ENCODE results near the gene CCDC124.

The CCDC124 gene

DNA sequence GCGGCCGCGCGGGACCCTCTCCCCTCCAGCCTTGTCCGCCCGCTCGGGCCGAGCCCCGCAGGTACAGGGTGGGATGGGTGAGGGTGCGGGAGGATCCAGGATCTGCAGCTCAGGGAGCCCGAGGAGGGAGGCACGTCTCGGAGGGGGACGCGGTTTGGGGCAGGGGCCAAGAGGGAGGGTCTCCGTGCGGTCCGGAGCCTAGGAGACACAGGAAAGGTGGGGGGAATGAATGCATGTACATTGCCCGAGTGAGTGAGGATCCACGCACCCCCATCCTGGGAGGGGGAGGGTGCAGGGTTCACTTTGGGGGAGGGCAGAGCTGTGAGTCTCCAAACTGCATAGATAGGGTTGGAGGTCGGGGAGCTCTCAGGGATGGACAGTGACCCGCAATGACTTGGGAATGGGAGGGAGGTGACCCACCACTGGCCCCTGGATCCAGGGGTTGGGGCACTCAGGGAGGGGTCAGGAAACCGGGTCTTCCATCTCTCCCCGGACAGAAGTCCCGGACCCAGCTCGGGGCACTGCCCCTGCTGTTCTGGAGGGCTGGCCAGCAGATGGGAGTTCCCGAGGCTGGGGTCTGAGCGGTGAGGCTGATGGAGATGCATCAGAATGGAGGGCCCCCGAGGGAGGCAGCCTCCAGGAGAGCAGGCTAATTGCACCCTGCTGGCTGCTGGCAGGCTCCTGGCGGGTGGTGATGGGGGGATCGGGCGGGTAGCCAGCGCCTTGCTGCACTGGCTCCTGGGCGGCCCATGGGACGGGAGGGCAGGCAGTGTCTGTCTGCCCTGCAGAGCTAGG lies 34.6 kb downstream of the CCDC124 start:
- peak overlapping the region in 1 of 2 donors; percentile 14 for H3K4me3 ChIP-seq (replicated peaks in 1 of 2; ENCODE audit: low read depth in 2 of 2, low read length in 2 of 2)
- TF ChIP-seq CTCF (IDR thresholded peaks at IDR 0.05; ENCODE audit: low read depth, low read length) = no peak
- no peak for DNase-seq (ENCODE audit: low read depth in 2 of 2)

DNA sequence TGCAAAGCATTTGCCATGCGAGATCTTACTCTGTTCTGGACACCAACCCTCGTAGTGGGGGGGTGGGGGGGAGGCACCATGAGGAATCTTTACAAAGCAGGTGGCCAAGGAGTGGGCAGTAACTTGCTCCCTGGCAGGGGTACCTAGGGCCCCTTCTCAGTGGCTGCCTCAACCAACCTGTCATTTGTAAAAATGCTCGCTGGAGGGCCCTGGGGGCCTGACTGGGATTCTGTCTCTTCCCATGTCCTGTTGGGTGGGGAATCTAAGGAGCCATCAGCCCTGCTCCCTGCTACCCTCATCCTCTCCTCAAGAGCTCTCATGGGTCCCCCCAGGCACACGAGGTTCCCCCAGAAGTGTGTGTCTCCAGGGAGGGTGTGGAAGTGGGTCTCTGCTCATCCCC lies 35.5 kb downstream of the CCDC124 start:
- DNase-seq (ENCODE audit: low read depth in 2 of 2) = no peak
- H3K4me3 ChIP-seq (replicated peaks in 1 of 2; ENCODE audit: low read depth in 2 of 2, low read length in 2 of 2) = no peak overlapping the region
- TF ChIP-seq CTCF (IDR thresholded peaks at IDR 0.05; ENCODE audit: low read depth, low read length) = no peak

DNA sequence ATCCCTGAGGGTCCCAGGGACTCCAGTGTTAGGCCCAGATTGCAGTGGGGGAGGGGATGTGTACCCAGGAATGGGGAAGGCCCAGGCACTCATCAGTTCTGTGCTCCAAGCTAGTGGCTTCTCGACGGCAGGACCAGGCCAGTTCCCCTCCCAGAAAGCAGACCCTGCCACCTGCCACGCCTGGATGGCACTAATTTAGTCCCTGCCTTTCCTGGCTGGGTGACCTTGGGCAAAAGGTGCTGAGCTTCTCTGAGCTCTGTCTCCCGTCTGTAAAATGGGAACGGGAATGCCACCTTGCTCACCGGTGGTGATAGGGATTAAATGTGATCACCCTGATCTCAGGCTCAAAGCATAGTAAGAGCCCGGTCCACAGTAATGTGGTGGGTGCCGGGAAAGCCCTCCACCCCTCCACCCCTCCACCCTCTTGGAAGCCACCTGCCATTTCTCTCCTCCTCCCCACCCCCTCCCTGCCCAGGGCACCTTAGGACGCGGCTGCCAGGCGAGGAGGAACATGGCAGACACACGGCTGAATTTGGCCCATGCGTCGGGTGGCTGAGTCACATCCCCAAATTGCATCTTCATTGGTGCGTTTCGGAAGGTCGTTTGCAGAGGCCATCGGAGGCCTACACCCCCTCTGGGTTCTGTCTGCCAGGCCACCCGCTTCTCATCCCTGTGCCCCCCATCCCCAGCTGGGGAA lies 36.4 kb downstream of the CCDC124 start:
- TF ChIP-seq CTCF (IDR thresholded peaks at IDR 0.05; ENCODE audit: low read depth, low read length) = no peak
- DNase-seq (ENCODE audit: low read depth in 2 of 2) = no peak
- no peak overlapping the region for H3K4me3 ChIP-seq (replicated peaks in 1 of 2; ENCODE audit: low read depth in 2 of 2, low read length in 2 of 2)

DNA sequence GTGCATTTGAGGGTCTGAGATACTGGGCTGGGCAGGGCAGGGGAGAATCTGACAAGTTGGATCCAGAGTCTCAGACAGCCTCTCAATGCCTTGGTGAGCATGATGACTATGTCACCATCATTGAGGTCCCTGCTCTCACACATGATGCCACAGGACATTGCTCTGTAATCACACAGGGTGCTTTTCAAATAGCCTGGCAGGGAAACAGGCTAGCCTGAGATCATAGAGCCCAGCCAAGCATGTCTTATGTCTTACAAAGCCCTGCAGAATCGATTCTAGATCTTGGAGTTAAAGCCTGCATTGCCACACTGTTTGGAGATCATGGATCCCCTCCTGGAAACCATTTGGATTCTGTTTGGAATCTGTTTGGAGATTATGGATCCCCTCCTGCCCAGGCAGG lies 39.4 kb downstream of the CCDC124 start:
- no peak for DNase-seq (ENCODE audit: low read depth in 2 of 2)

DNA sequence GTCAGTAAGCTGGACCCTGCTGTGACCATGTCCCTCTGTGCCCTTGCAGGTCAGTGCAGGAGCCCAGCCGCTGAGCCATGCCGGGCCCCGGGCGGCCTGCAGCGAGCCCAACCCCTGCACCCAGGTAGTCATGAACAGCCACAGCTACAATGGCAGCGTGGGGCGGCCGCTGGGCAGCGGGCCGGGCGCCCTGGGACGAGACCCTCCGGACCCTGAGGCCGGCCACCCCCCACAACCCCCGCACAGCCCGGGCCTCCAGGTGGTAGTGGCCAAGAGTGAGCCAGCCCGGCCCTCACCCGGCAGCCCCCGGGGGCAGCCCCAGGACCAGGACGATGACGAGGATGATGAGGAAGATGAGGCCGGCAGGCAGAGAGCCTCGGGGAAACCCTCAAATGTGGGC lies 40.9 kb downstream of the CCDC124 start:
- DNase-seq (ENCODE audit: low read depth in 2 of 2) = no peak
- TF ChIP-seq CTCF (IDR thresholded peaks at IDR 0.05; ENCODE audit: low read depth, low read length) = no peak
- no peak overlapping the region for H3K4me3 ChIP-seq (replicated peaks in 1 of 2; ENCODE audit: low read depth in 2 of 2, low read length in 2 of 2)

More for the DNA sequence above, 39.4 kb downstream of the CCDC124 start:
- no peak for TF ChIP-seq CTCF (IDR thresholded peaks at IDR 0.05; ENCODE audit: low read depth, low read length)
- H3K4me3 ChIP-seq (replicated peaks in 1 of 2; ENCODE audit: low read depth in 2 of 2, low read length in 2 of 2) = no peak overlapping the region

DNA sequence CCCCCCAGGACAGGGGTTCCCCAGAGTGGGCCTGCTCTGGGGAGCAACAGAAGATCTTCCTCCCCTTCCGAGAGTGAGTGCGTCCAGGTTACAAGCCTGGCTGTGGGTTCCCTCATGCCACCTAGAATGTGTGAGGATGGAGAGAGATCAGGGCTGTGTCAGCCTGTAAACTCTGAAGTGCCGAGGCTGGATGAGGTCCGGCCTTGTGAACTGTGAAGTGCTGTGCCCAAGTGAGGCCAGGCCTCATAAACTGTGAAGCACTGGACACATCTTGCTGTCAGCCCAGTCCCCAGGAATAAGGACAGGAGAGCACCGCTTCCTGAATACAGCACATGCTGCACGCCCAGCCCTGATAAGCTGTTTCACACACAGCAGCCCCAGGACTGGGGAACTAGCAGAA lies 41.7 kb downstream of the CCDC124 start:
- H3K4me3 ChIP-seq (replicated peaks in 1 of 2; ENCODE audit: low read depth in 2 of 2, low read length in 2 of 2) = no peak overlapping the region
- DNase-seq (ENCODE audit: low read depth in 2 of 2) = no peak
- no peak for TF ChIP-seq CTCF (IDR thresholded peaks at IDR 0.05; ENCODE audit: low read depth, low read length)
